Smooth muscle cell (in vitro differentiated cells): ENCODE results near the gene TLCD2. TPM values are rescaled to one million over a fixed set of nuclear protein-coding genes. Genes with fewer than 3 reads are reported as not detected.

Experiments used
- DNase-seq: peaks from one replicate; lab custom pipeline; 2025; ENCODE audit not compliant: unreplicated experiment; lab: John Stamatoyannopoulos, UW
- H2AFZ ChIP-seq: fragments of 200-600 bp; sonication (generic); 2 replicates; pipeline ENCODE4 v1.6.0; 2016; ENCODE audit warnings: antibody characterized with exemption, low read depth, mild to moderate bottlenecking
- H3F3A ChIP-seq: fragments of 200-600 bp; sonication (generic); 2 replicates; pipeline ENCODE4 v1.6.0; 2017; ENCODE audit warnings: antibody characterized with exemption, low read depth
- H3K27ac ChIP-seq: fragments of 200-600 bp; sonication (generic); 2 replicates; pipeline ENCODE4 v1.5.1; 2016; ENCODE audit warnings: low read depth, mild to moderate bottlenecking
- H3K27me3 ChIP-seq: fragments of 200-600 bp; sonication (generic); 2 replicates; pipeline ENCODE4 v1.6.1; 2016; ENCODE audit warnings: low read depth, mild to moderate bottlenecking
- H3K36me3 ChIP-seq: fragments of 200-600 bp; sonication (generic); 2 replicates; pipeline ENCODE4 v1.5.1; 2016; ENCODE audit warnings: low read depth
- H3K4me1 ChIP-seq: fragments of 200-600 bp; sonication (generic); 2 replicates; pipeline ENCODE4 v1.5.1; 2016; ENCODE audit warnings: low read depth
- H3K4me2 ChIP-seq: fragments of 200-600 bp; sonication (generic); 2 replicates; pipeline ENCODE4 v1.6.0; 2016; ENCODE audit warnings: mild to moderate bottlenecking
- H3K4me3 ChIP-seq: fragments of 200-600 bp; sonication (generic); 2 replicates; pipeline ENCODE4 v1.5.1; 2016; ENCODE audit warnings: mild to moderate bottlenecking
- H3K79me2 ChIP-seq: fragments of 200-600 bp; sonication (generic); 2 replicates; pipeline ENCODE4 v1.6.0; 2016; ENCODE audit warnings: low read depth, mild to moderate bottlenecking
- H3K9ac ChIP-seq: fragments of 200-600 bp; sonication (generic); 2 replicates; pipeline ENCODE4 v1.6.0; 2016; ENCODE audit warnings: low read depth
- H3K9me3 ChIP-seq: fragments of 200-600 bp; sonication (generic); replicated peaks from 2 replicates; pipeline ENCODE4 v1.5.1; 2016; ENCODE audit warnings: low read depth
- H4K20me1 ChIP-seq: fragments of 200-600 bp; sonication (generic); 2 replicates; pipeline ENCODE4 v1.6.0; 2016; ENCODE audit warnings: low read depth
- WGBS: methylation state at CpG from one replicate; pipeline ENCODE4 v1.1.7; 2016; ENCODE audit warnings: low lambda C conversion rate; 5-methylcytosine and 5-hydroxymethylcytosine counted together
- polyA plus RNA-seq: library from polyadenylated mRNA; unstranded; fragments of >200 nt; fragmentation: Nextera tagmentation; extraction: Ambion mirVana; gene quantifications from 2 replicates; pipeline ENCODE4 v1.2.1, GENCODE V29; 2016
- total RNA-seq: library from RNA; depleted of rRNA; stranded (reverse); fragments of >200 nt; gene quantifications from 2 replicates; pipeline ENCODE4 v1.2.3, GENCODE V29; 2014
- TF ChIP-seq, protein P1 (sequence below): fragments of 200-600 bp; sonication (generic); IDR thresholded peaks from 2 replicates; pipeline ENCODE4 v1.5.1; 2017; ENCODE audit warnings: borderline replicate concordance, mild to moderate bottlenecking, antibody characterized with exemption; ENCODE audit not compliant: insufficient read depth, poor library complexity, severe bottlenecking

The TLCD2 gene
- total and polyA plus RNA-seq, 2 experiments from 2014 or later: 1.9 to 2.5 TPM

- Histone ChIP-seq H3K79me2 (no peaks in the 10 kb centered on the region), H3F3A (no peaks in the 10 kb centered on the region), H3K27me3 (no peaks in the 10 kb centered on the region), H3K4me1 (peaks cover 9% of the 10 kb centered on the region), H4K20me1 (no peaks in the 10 kb centered on the region), H3K27ac (no peak overlapping the region), H3K9ac (no peak overlapping the region), H3K36me3 (no peaks in the 10 kb centered on the region), H2AFZ (no peak overlapping the region), H3K4me3 (no peak overlapping the region), H3K9me3 (no peaks in the 10 kb centered on the region), H3K4me2 (no peak overlapping the region)
- 62% methylated on average over 17 of the region's 17 CpGs for WGBS
- TF ChIP-seq, protein P1, sequence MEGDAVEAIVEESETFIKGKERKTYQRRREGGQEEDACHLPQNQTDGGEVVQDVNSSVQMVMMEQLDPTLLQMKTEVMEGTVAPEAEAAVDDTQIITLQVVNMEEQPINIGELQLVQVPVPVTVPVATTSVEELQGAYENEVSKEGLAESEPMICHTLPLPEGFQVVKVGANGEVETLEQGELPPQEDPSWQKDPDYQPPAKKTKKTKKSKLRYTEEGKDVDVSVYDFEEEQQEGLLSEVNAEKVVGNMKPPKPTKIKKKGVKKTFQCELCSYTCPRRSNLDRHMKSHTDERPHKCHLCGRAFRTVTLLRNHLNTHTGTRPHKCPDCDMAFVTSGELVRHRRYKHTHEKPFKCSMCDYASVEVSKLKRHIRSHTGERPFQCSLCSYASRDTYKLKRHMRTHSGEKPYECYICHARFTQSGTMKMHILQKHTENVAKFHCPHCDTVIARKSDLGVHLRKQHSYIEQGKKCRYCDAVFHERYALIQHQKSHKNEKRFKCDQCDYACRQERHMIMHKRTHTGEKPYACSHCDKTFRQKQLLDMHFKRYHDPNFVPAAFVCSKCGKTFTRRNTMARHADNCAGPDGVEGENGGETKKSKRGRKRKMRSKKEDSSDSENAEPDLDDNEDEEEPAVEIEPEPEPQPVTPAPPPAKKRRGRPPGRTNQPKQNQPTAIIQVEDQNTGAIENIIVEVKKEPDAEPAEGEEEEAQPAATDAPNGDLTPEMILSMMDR: no peak
- no peak for DNase-seq
These were observed 45.7 kb upstream of the TLCD2 start for GRCh38 chr17:1755827-1756262.

DNA sequence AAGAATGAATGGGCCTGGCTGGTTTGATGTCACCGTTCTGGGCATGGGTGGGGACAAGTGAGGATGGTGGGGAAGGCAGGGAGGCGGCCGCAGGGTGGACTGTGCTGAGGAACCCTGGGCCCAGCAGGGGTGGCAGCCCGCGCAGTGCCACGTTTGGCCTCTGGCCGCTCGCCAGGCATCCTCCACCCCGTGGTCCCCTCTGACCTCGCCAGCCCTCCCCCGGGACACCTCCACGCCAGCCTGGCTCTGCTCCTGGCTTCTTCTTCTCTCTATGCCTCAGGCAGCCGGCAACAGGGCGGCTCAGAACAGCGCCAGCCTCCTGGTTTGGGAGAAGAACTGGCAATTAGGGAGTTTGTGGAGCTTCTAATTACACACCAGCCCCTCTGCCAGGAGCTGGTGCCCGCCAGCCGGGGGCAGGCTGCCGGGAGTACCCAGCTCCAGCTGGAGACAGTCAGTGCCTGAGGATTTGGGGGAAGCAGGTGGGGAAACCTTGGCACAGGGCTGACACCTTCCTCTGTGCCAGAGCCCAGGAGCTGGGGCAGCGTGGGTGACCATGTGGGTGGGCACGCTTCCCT, 45.2 kb upstream of the TLCD2 start:
- TF ChIP-seq, protein P1: no peak
- peaks cover 9% of the 10 kb centered on the region for H3K4me1 ChIP-seq
- H3K79me2 ChIP-seq: no peaks in the 10 kb centered on the region
- no peak for DNase-seq
- no peaks in the 10 kb centered on the region for H4K20me1 ChIP-seq
- no peak overlapping the region for H3K4me3 ChIP-seq
- 94% methylated on average over 16 of the region's 20 CpGs for WGBS
- H3K27ac ChIP-seq: no peak overlapping the region
- no peaks in the 10 kb centered on the region for H3K27me3 ChIP-seq
- H3K36me3 ChIP-seq: no peaks in the 10 kb centered on the region
- no peak overlapping the region for H3K9ac ChIP-seq
- H3K4me2 ChIP-seq: no peak overlapping the region
- H2AFZ ChIP-seq: no peak overlapping the region
- no peaks in the 10 kb centered on the region for H3K9me3 ChIP-seq
- no peaks in the 10 kb centered on the region for H3F3A ChIP-seq

DNA sequence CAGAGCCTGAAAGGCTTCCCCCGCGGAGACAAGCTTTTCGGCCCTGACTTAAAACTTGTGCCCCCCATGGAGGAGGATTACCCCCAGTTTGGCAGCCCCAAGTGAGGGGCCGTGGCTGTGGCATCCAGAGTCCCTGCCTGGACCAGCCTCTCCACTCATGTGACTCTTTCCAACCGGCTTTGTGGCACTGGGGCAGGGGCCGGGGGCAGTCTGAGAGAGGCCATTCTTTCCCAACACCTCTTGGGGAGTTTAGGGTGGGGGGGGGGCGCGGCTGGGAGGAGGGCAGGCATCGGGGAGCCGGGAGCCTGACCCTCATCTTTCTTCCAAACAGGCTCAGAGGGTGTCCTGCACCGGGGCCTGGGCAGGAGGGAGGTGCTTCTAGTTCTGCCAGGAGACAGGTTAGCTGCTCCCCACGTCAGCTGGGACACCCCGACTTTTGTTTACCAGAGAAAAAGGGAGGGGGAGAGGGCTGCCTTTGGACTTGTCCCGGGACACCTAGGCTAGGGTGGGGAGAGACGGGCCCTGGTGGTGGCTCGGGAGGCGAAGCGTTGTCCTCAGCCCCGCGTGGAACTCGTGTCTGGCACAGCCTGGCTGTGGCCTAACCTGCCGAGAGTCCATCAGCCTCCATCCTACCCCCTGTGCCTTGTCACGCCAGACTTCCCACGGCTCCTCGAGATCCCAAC, 44.4 kb upstream of the TLCD2 start:
- Histone ChIP-seq H3K4me1 (peaks cover 9% of the 10 kb centered on the region), H3F3A (no peaks in the 10 kb centered on the region), H2AFZ (no peak overlapping the region), H3K79me2 (no peaks in the 10 kb centered on the region), H3K36me3 (no peaks in the 10 kb centered on the region), H3K27me3 (no peaks in the 10 kb centered on the region), H3K4me3 (no peak overlapping the region), H3K9me3 (no peaks in the 10 kb centered on the region), H3K9ac (no peak overlapping the region), H4K20me1 (no peaks in the 10 kb centered on the region), H3K4me2 (no peak overlapping the region), H3K27ac (no peak overlapping the region)
- WGBS: 88% methylated on average over 24 of the region's 25 CpGs
- no peak for DNase-seq
- TF ChIP-seq, protein P1: no peak
